A549 (cell line): ENCODE data around the gene C1R. TPM values are rescaled to one million over a fixed set of nuclear protein-coding genes. Genes with fewer than 3 reads are reported as not detected.

ENCODE experiments used
- ATAC-seq, 2 experiments: fragments of 200-7000 bp in 1 of 2; fragments of >200 bp in 1 of 2; cut with Nextera tagmentation in 1 of 2; cut with Tn5 transposase in 1 of 2; 3 replicates each; pipeline versions ENCODE4 v1.8.0 to v1.9.1; 2018 to 2020; ENCODE audit warnings: mild to moderate bottlenecking in 1 of 2, moderate library complexity in 1 of 2
- CTCF ChIA-PET: fragments of 300-600 bp; sonication (Branson Sonifier 250); formaldehyde crosslinking; extraction: SDS; loops from one replicate; lab custom pipeline; 2021; ENCODE audit warnings: antibody characterized with exemption, inconsistent platforms; lab: Yijun Ruan, JAX
- POLR2A ChIA-PET: fragments of 350-600 bp; formaldehyde crosslinking; extraction: SDS; loops from one replicate; lab custom pipeline; 2021; ENCODE audit warnings: antibody characterized with exemption, inconsistent platforms; lab: Yijun Ruan, JAX
- DNase-seq, 2 experiments: peaks; one replicate each; pipeline versions ENCODE4 v3.0.0 to v3.0.0-alpha.2; 2011 to 2016; ENCODE audit warnings: low read depth in 1 of 2, low spot score in 1 of 2
- FAIRE-seq: peaks from 2 replicates; lab custom pipeline; 2011; peaks lifted over from hg19 to GRCh38; lab: Jason Lieb, UNC
- H3K27ac ChIP-seq, 2 experiments: fragments of >200 bp; sonication (Bioruptor Twin); formaldehyde crosslinking; 3 replicates each; pipeline ENCODE4 v1.5.1; 2016 to 2017
- H3K4me1 ChIP-seq: fragments of >200 bp; sonication (Bioruptor Twin); formaldehyde crosslinking; 3 replicates; pipeline ENCODE4 v1.6.1; 2016
- H3K4me2 ChIP-seq: fragments of >200 bp; sonication (Bioruptor Twin); formaldehyde crosslinking; 3 replicates; pipeline ENCODE4 v1.6.1; 2016
- H3K4me3 ChIP-seq: fragments of >200 bp; sonication (Bioruptor Twin); formaldehyde crosslinking; 3 replicates; pipeline ENCODE4 v1.5.1; 2016
- H3K9me3 ChIP-seq: fragments of >200 bp; sonication (Bioruptor Twin); formaldehyde crosslinking; 3 replicates; pipeline ENCODE4 v1.6.1; 2016
- CHD4 ChIP-seq: fragments of 200-600 bp; sonication (generic); IDR thresholded peaks from 2 replicates; pipeline ENCODE4 v1.6.1; 2016; ENCODE audit warnings: antibody characterized with exemption, mild to moderate bottlenecking, borderline replicate concordance
- EHF ChIP-seq: fragments of 250-450 bp; sonication (Bioruptor Pico); IDR thresholded peaks from 2 replicates; pipeline ENCODE4 v1.5.0; 2020; ENCODE audit warnings: mild to moderate bottlenecking
- EP300 ChIP-seq, 2 experiments: fragments of >200 bp; sonication (Bioruptor Twin); formaldehyde crosslinking; IDR thresholded peaks; 2 replicates in 1 of 2; 3 replicates in 1 of 2; pipeline ENCODE4 v1.6.1; 2016 to 2017
- ESRRA ChIP-seq: fragments of 150-350 bp; IDR thresholded peaks from 2 replicates; pipeline ENCODE4 v1.6.1; 2014; ENCODE audit warnings: mild to moderate bottlenecking, low read length, borderline replicate concordance
- FOSL2 ChIP-seq, 2 experiments: fragments of 450-650 bp in 1 of 2; fragments of >200 bp in 1 of 2; sonication (Bioruptor Twin) in 1 of 2; formaldehyde crosslinking; IDR thresholded peaks; 2 replicates each; pipeline versions ENCODE4 v1.5.0 to v1.6.1; 2016 to 2020; ENCODE audit warnings: mild to moderate bottlenecking in 1 of 2, moderate library complexity in 1 of 2
- FOXS1 ChIP-seq: fragments of 250-450 bp; sonication (Bioruptor Pico); IDR thresholded peaks from 2 replicates; pipeline ENCODE4 v1.5.0; 2020; ENCODE audit warnings: mild to moderate bottlenecking, moderate library complexity
- HEYL ChIP-seq: fragments of 250-450 bp; sonication (Bioruptor Pico); IDR thresholded peaks from 2 replicates; pipeline ENCODE4 v1.8.0; 2021; ENCODE audit warnings: mild to moderate bottlenecking, moderate library complexity
- HMGXB4 ChIP-seq: fragments of 250-450 bp; sonication (Bioruptor Pico); IDR thresholded peaks from 2 replicates; pipeline ENCODE4 v1.5.0; 2021; ENCODE audit warnings: mild to moderate bottlenecking, moderate library complexity, borderline replicate concordance
- JUN ChIP-seq, 2 experiments: fragments of >200 bp; sonication (Bioruptor Twin); formaldehyde crosslinking; IDR thresholded peaks; 2 replicates in 1 of 2; 3 replicates in 1 of 2; pipeline ENCODE4 v1.6.1; 2016 to 2017
- JUNB ChIP-seq: fragments of >200 bp; sonication (Bioruptor Twin); formaldehyde crosslinking; IDR thresholded peaks from 2 replicates; pipeline ENCODE4 v1.6.1; 2016
- KDM5A ChIP-seq: fragments of 200-600 bp; sonication (generic); IDR thresholded peaks from 2 replicates; pipeline ENCODE4 v1.6.1; 2016; ENCODE audit warnings: antibody characterized with exemption, mild to moderate bottlenecking
- NFE2L2 ChIP-seq: fragments of 150-350 bp; conservative IDR thresholded peaks from 2 replicates; pipeline ENCODE4 v1.6.1; 2014; ENCODE audit warnings: low read length
- NPAS2 ChIP-seq: fragments of 250-450 bp; sonication (Bioruptor Pico); IDR thresholded peaks from 2 replicates; pipeline ENCODE4 v1.8.0; 2022; ENCODE audit warnings: mild to moderate bottlenecking, moderate library complexity, borderline replicate concordance
- NR3C1 ChIP-seq: fragments of >200 bp; sonication (Bioruptor Twin); formaldehyde crosslinking; IDR thresholded peaks from 3 replicates; pipeline ENCODE4 v1.6.1; 2017
- POLR2A ChIP-seq: IDR thresholded peaks from 2 replicates; pipeline ENCODE4 v1.6.1; 2012; ENCODE audit warnings: mild to moderate bottlenecking, low read length
- RARB ChIP-seq: fragments of 250-450 bp; sonication (Bioruptor Pico); IDR thresholded peaks from 2 replicates; pipeline ENCODE4 v1.8.0; 2021; ENCODE audit warnings: mild to moderate bottlenecking, moderate library complexity
- RCOR1 ChIP-seq: fragments of 150-350 bp; IDR thresholded peaks from 2 replicates; pipeline ENCODE4 v1.6.1; 2014; ENCODE audit warnings: antibody characterized with exemption, low read length, low read depth
- RNF2 ChIP-seq: fragments of 200-600 bp; sonication (generic); IDR thresholded peaks from 2 replicates; pipeline ENCODE4 v1.6.1; 2016; ENCODE audit warnings: low read depth, mild to moderate bottlenecking, antibody characterized with exemption, moderate library complexity, borderline replicate concordance
- SMC3 ChIP-seq: fragments of >200 bp; sonication (Bioruptor Twin); formaldehyde crosslinking; IDR thresholded peaks from 3 replicates; pipeline ENCODE4 v1.6.1; 2018; ENCODE audit warnings: inconsistent platforms
- SREBF2 ChIP-seq: fragments of 450-650 bp; IDR thresholded peaks from 2 replicates; pipeline ENCODE4 v1.6.1; 2014; ENCODE audit warnings: mild to moderate bottlenecking, moderate library complexity
- TP53 ChIP-seq: fragments of 250-450 bp; sonication (Bioruptor Pico); IDR thresholded peaks from 2 replicates; pipeline ENCODE4 v1.5.0; 2021; ENCODE audit warnings: mild to moderate bottlenecking, moderate library complexity
- ZSCAN20 ChIP-seq: fragments of 250-450 bp; sonication (Bioruptor Pico); IDR thresholded peaks from 2 replicates; pipeline ENCODE4 v1.8.0; 2022; ENCODE audit warnings: mild to moderate bottlenecking, moderate library complexity
- WGBS: methylation state at CpG from one replicate; pipeline ENCODE4 v1.1.6; 2017; ENCODE audit errors: missing lambda C conversion rate; 5-methylcytosine and 5-hydroxymethylcytosine counted together
- polyA plus RNA-seq, 4 experiments: library from polyadenylated mRNA; depleted of rRNA in 3 of 4; stranded (reverse); fragments of >200 nt; fragmentation: RNase III in 1 of 4; extraction: RNeasy Plus Mini Kit Qiagen cat#74134 plus additional on column Dnase treatment in 1 of 4; gene quantifications; 2 replicates in 3 of 4; 3 replicates in 1 of 4; pipeline ENCODE4 v1.2.3, GENCODE V29; 2011 to 2017
- TF ChIP-seq, protein P1 (sequence below): fragments of 450-650 bp; IDR thresholded peaks from 2 replicates; pipeline ENCODE4 v1.6.1; 2014; ENCODE audit warnings: antibody characterized with exemption
- TF ChIP-seq, protein P2 (sequence below): IDR thresholded peaks from 2 replicates; pipeline ENCODE4 v1.6.1; 2012; ENCODE audit warnings: low read depth, borderline replicate concordance
- TF ChIP-seq, protein P3 (sequence below): fragments of >200 bp; sonication (Bioruptor Twin); formaldehyde crosslinking; IDR thresholded peaks from 2 replicates; pipeline ENCODE4 v1.6.1; 2016
- TF ChIP-seq, protein P4 (sequence below): IDR thresholded peaks from 2 replicates; pipeline ENCODE4 v1.6.1; 2012

The C1R gene
- polyA plus RNA-seq, 2 of the 4 experiments (the other 2 are of a cell fraction): 31.4 to 36.0 TPM

GRCh38 chr12:7130701-7131501 is 38.7 kb upstream of the C1R start:
- no peak overlapping the region for H3K4me2 ChIP-seq

GRCh38 chr12:7129872-7130691 is 37.8 kb upstream of the C1R start, which contains the start of gene CLSTN3:
Gene CLSTN3, plus strand, starts transcription at chr12:7130371. Its CDS starts 278 bp downstream, at chr12:7130649.
- no peak for DNase-seq
- no peak within 1 kb of the TSS for H3K27ac ChIP-seq
- no peak for FAIRE-seq

More at GRCh38 chr12:7130701-7131501, 38.7 kb upstream of the C1R start:
- TF ChIP-seq HEYL (CRISPR knock-in tag): no peak
- TF ChIP-seq FOSL2 (IDR thresholded peaks at IDR 0.05): no peak
- TF ChIP-seq FOSL2 (CRISPR knock-in tag; IDR thresholded peaks at IDR 0.05): no peak
- TF ChIP-seq, protein P1, sequence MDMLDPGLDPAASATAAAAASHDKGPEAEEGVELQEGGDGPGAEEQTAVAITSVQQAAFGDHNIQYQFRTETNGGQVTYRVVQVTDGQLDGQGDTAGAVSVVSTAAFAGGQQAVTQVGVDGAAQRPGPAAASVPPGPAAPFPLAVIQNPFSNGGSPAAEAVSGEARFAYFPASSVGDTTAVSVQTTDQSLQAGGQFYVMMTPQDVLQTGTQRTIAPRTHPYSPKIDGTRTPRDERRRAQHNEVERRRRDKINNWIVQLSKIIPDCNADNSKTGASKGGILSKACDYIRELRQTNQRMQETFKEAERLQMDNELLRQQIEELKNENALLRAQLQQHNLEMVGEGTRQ: no peak
- no peak for TF ChIP-seq JUN (IDR thresholded peaks at IDR 0.05)
- no peak for TF ChIP-seq POLR2A
- no peak for TF ChIP-seq CHD4
- TF ChIP-seq NR3C1: no peak
- TF ChIP-seq ZSCAN20 (CRISPR knock-in tag): no peak
- WGBS: 85% methylated on average over 32 of the region's 32 CpGs
- ChIA-PET POLR2A (no interaction called here), CTCF (interaction anchor here (0.7 to 1.4 kb wide), 6 partner anchors 8 to 207 kb away, joined by 3 to 5 read pairs (median 3); partner anchors contain the start of gene C1RL)
- no peak overlapping the region for H3K4me3 ChIP-seq
- H3K9me3 ChIP-seq: no peaks in the 10 kb centered on the region
- no peak for FAIRE-seq
- no peaks in the 10 kb centered on the region for H3K4me1 ChIP-seq
- DNase-seq: no peak
- no peak overlapping the region for H3K27ac ChIP-seq
- ATAC-seq: no peak

DNA sequence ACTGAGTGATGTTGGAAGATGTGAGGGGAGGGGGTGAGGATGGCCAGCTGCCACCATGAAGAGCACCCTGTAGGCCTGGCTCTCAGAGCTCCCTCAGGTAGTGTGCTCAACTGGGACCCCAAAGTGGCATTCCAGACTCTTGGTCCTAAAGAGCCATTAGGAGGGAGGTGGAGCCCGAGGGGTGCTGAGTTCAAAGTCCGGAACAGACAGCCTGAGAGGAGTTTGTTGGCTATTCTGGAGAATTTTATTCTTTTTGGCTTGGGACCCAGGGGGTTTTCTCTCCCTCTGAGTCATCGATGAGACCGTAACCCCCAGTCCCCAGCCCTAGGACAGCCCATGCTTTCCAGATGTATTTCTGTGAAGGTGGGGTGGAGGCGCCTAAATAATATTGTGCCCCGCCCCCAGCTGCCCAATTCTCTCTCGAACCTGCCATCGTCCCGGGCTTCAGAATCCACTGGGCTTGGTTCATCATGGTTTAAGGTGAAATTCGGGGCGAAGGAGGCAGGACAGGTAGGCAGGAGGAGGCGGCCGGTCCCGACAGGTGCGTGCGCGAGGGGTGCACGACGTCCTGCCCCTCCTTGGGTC is 37.1 kb upstream of the C1R start:
- ChIA-PET CTCF (interaction anchor here (0.7 to 1.3 kb wide), 4 partner anchors 10 to 16 kb away, joined by 3 to 6 read pairs (median 4); no protein-coding TSS in a partner anchor), POLR2A (no interaction called here)
- FAIRE-seq: no peak
- Histone ChIP-seq H3K9me3 (no peaks in the 10 kb centered on the region), H3K4me1 (no peaks in the 10 kb centered on the region), H3K4me2 (no peak overlapping the region), H3K4me3 (no peak overlapping the region), H3K27ac (no peak overlapping the region)
- TF ChIP-seq KDM5A: no peak
- no peak for TF ChIP-seq NPAS2 (CRISPR knock-in tag)
- no peak for TF ChIP-seq EHF (CRISPR knock-in tag)
- TF ChIP-seq TP53 (CRISPR knock-in tag): no peak
- no peak for TF ChIP-seq RARB
- TF ChIP-seq, protein P2, sequence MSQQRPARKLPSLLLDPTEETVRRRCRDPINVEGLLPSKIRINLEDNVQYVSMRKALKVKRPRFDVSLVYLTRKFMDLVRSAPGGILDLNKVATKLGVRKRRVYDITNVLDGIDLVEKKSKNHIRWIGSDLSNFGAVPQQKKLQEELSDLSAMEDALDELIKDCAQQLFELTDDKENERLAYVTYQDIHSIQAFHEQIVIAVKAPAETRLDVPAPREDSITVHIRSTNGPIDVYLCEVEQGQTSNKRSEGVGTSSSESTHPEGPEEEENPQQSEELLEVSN: no peak
- TF ChIP-seq, protein P3, sequence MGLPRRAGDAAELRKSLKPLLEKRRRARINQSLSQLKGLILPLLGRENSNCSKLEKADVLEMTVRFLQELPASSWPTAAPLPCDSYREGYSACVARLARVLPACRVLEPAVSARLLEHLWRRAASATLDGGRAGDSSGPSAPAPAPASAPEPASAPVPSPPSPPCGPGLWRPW: no peak
- TF ChIP-seq EP300 (IDR thresholded peaks at IDR 0.05): no peak
- no peak for TF ChIP-seq SMC3
- TF ChIP-seq HMGXB4 (CRISPR knock-in tag): no peak
- no peak for TF ChIP-seq NR3C1
- TF ChIP-seq FOSL2 (IDR thresholded peaks at IDR 0.05): no peak
- TF ChIP-seq FOSL2 (CRISPR knock-in tag; IDR thresholded peaks at IDR 0.05): no peak
- no peak for ATAC-seq
- no peak for DNase-seq
- WGBS: 90% methylated on average over 19 of the region's 19 CpGs

More at GRCh38 chr12:7129872-7130691, 37.8 kb upstream of the C1R start, which contains the start of gene CLSTN3:
- ATAC-seq: no peak
- TF ChIP-seq RNF2 (no peak), SREBF2 (no peak), ZSCAN20 (CRISPR knock-in tag) (no peak), NFE2L2 (no peak), FOSL2 (IDR thresholded peaks at IDR 0.05) (no peak), FOSL2 (CRISPR knock-in tag; IDR thresholded peaks at IDR 0.05) (no peak), FOXS1 (no peak), JUNB (no peak), SMC3 (no peak), KDM5A (no peak), RARB (no peak), ESRRA (no peak), JUN (IDR thresholded peaks at IDR 0.05) (no peak), EP300 (IDR thresholded peaks at IDR 0.05) (no peak), RCOR1 (no peak)
- TF ChIP-seq, protein P4, sequence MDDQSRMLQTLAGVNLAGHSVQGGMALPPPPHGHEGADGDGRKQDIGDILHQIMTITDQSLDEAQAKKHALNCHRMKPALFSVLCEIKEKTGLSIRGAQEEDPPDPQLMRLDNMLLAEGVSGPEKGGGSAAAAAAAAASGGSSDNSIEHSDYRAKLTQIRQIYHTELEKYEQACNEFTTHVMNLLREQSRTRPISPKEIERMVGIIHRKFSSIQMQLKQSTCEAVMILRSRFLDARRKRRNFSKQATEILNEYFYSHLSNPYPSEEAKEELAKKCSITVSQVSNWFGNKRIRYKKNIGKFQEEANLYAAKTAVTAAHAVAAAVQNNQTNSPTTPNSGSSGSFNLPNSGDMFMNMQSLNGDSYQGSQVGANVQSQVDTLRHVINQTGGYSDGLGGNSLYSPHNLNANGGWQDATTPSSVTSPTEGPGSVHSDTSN: no peak
- Histone ChIP-seq H3K9me3 (no peaks in the 10 kb centered on the region), H3K4me1 (no peaks in the 10 kb centered on the region), H3K4me3 (no peak within 1 kb of the TSS), H3K4me2 (no peak within 1 kb of the TSS)
- POLR2A ChIA-PET: no interaction called here
- CTCF ChIA-PET: interaction anchor here (0.7 to 1.4 kb wide), 7 partner anchors 9 to 206 kb away, joined by 3 to 6 read pairs (median 3); partner anchors contain the start of gene C1RL
- WGBS: 89% methylated on average over 14 of the region's 40 CpGs
